H9 (cell line): ENCODE results near the gene ARSH. TPM values are rescaled to one million over a fixed set of nuclear protein-coding genes. Genes with fewer than 3 reads are reported as not detected.
A peak's percentile ranks its signal among the peaks of the same experiment; 100 is the strongest.
"Not testable (repeated sequence)": the region's sequence is repeated elsewhere in the genome, so short reads cannot be mapped to it uniquely, and the experiment has no call there.

Experiments used
- DNase-seq: peaks from one replicate; pipeline ENCODE4 v3.0.0-alpha.2; 2017
- H2AFZ ChIP-seq: one replicate; pipeline ENCODE4 v1.6.1; 2013; ENCODE audit warnings: mild to moderate bottlenecking, low read length, control low read depth, moderate library complexity
- H2AK5ac ChIP-seq: 2 replicates; pipeline ENCODE4 v1.6.1; 2013; ENCODE audit warnings: low read length, control low read depth, mixed read lengths; ENCODE audit not compliant: insufficient read length
- H2BK120ac ChIP-seq: one replicate; pipeline ENCODE4 v1.6.1; 2013; ENCODE audit warnings: low read depth, mild to moderate bottlenecking, low read length, control low read depth, inconsistent platforms; ENCODE audit not compliant: poor library complexity, severe bottlenecking
- H2BK12ac ChIP-seq: 2 replicates; pipeline ENCODE4 v1.6.1; 2013; ENCODE audit warnings: low read length, control low read depth, mixed read lengths, low read depth; ENCODE audit not compliant: insufficient read length
- H2BK15ac ChIP-seq: 2 replicates; pipeline ENCODE4 v1.6.1; 2013; ENCODE audit warnings: low read depth, low read length, control low read depth
- H2BK20ac ChIP-seq: one replicate; pipeline ENCODE4 v1.6.1; 2013; ENCODE audit warnings: low read depth, mild to moderate bottlenecking, low read length, control low read depth, inconsistent platforms; ENCODE audit not compliant: poor library complexity, severe bottlenecking
- H2BK5ac ChIP-seq: 2 replicates; pipeline ENCODE4 v1.6.1; 2013; ENCODE audit warnings: low read length, control low read depth, mixed read lengths; ENCODE audit not compliant: insufficient read length
- H3K14ac ChIP-seq: 2 replicates; pipeline ENCODE4 v1.6.1; 2013; ENCODE audit warnings: low read length, control low read depth; ENCODE audit not compliant: insufficient read depth
- H3K18ac ChIP-seq: 2 replicates; pipeline ENCODE4 v1.6.1; 2013; ENCODE audit warnings: low read depth, mild to moderate bottlenecking, mixed read lengths, low read length, control low read depth; ENCODE audit not compliant: insufficient read length
- H3K23ac ChIP-seq: 2 replicates; pipeline ENCODE4 v1.6.1; 2013; ENCODE audit warnings: low read length, control low read depth, mixed read lengths, low read depth; ENCODE audit not compliant: insufficient read length
- H3K23me2 ChIP-seq: 2 replicates; pipeline ENCODE4 v1.6.1; 2013; ENCODE audit warnings: low read depth, mild to moderate bottlenecking, mixed read lengths, low read length, control low read depth; ENCODE audit not compliant: insufficient read length, poor library complexity, severe bottlenecking
- H3K27ac ChIP-seq: 2 replicates; pipeline ENCODE4 v1.5.1; 2013; ENCODE audit warnings: low read length, control low read depth, mixed read lengths, low read depth; ENCODE audit not compliant: insufficient read length
- H3K27me3 ChIP-seq: 2 replicates; pipeline ENCODE4 v1.6.1; 2013; ENCODE audit warnings: low read length, control low read depth, inconsistent platforms; ENCODE audit not compliant: insufficient read depth
- H3K4ac ChIP-seq: 2 replicates; pipeline ENCODE4 v1.6.1; 2013; ENCODE audit warnings: low read depth, mild to moderate bottlenecking, control low read depth, inconsistent platforms, low read length, moderate library complexity
- H3K4me1 ChIP-seq: 2 replicates; pipeline ENCODE4 v1.6.1; 2013; ENCODE audit warnings: low read length, control low read depth, inconsistent platforms; ENCODE audit not compliant: insufficient read depth
- H3K4me2 ChIP-seq: 2 replicates; pipeline ENCODE4 v1.6.1; 2013; ENCODE audit warnings: low read length, control low read depth, mixed read lengths; ENCODE audit not compliant: insufficient read length, insufficient read depth
- H3K56ac ChIP-seq: 2 replicates; pipeline ENCODE4 v1.6.1; 2013; ENCODE audit warnings: low read depth, mild to moderate bottlenecking, mixed read lengths, low read length, control low read depth; ENCODE audit not compliant: insufficient read length
- H3K79me1 ChIP-seq: 2 replicates; pipeline ENCODE4 v1.6.1; 2013; ENCODE audit warnings: low read depth, mild to moderate bottlenecking, moderate library complexity, low read length, control low read depth, inconsistent platforms; ENCODE audit not compliant: insufficient read depth, poor library complexity, severe bottlenecking
- H3K79me2 ChIP-seq: 2 replicates; pipeline ENCODE4 v1.6.1; 2013; ENCODE audit warnings: low read length, control low read depth, inconsistent platforms; ENCODE audit not compliant: insufficient read depth
- H3K9ac ChIP-seq: 2 replicates; pipeline ENCODE4 v1.6.1; 2013; ENCODE audit warnings: low read length, control low read depth, mixed read lengths; ENCODE audit not compliant: insufficient read length; ENCODE audit errors: extremely low read depth
- H3K9me3 ChIP-seq: one replicate; pipeline ENCODE4 v1.6.1; 2013; ENCODE audit warnings: low read depth, low read length, inconsistent platforms; ENCODE audit not compliant: control insufficient read depth
- H3T11ph ChIP-seq: one replicate; pipeline ENCODE4 v1.6.1; 2013; ENCODE audit warnings: mild to moderate bottlenecking, low read length, control low read depth, inconsistent platforms
- H4K20me1 ChIP-seq: one replicate; pipeline ENCODE4 v1.6.1; 2013; ENCODE audit not compliant: control insufficient read depth, insufficient read length, insufficient read depth
- H4K5ac ChIP-seq: 2 replicates; pipeline ENCODE4 v1.6.1; 2013; ENCODE audit warnings: low read depth, mild to moderate bottlenecking, mixed read lengths, low read length, control low read depth; ENCODE audit not compliant: insufficient read length
- H4K8ac ChIP-seq: replicated peaks from 2 replicates; pipeline ENCODE4 v1.6.1; 2013; ENCODE audit warnings: low read length, control low read depth, mixed read lengths, low read depth; ENCODE audit not compliant: insufficient read length
- H4K91ac ChIP-seq: 2 replicates; pipeline ENCODE4 v1.6.1; 2013; ENCODE audit warnings: low read depth, mild to moderate bottlenecking, moderate library complexity, mixed read lengths, low read length, control low read depth; ENCODE audit not compliant: insufficient read length
- H3K27ac Mint-ChIP-seq, 3 experiments: 2 replicates in 2 of 3; 3 replicates in 1 of 3; pipeline ENCODE4 v1.8.0; 2020 to 2021; ENCODE audit warnings: mixed read lengths in 3 of 3, mild to moderate bottlenecking in 1 of 3, moderate library complexity in 1 of 3
- H3K27me3 Mint-ChIP-seq: 2 replicates; pipeline ENCODE4 v1.8.0; 2021; ENCODE audit warnings: low read depth, mild to moderate bottlenecking, moderate library complexity, mixed read lengths
- H3K36me3 Mint-ChIP-seq, 3 experiments: 2 replicates in 2 of 3; 3 replicates in 1 of 3; pipeline ENCODE4 v1.8.0; 2020 to 2021; ENCODE audit warnings: low read depth in 3 of 3, mixed read lengths in 3 of 3; ENCODE audit not compliant: insufficient read depth in 1 of 3
- H3K4me1 Mint-ChIP-seq, 2 experiments: 2 replicates each; pipeline ENCODE4 v1.8.0; 2020; ENCODE audit warnings: mixed read lengths in 2 of 2
- H3K4me3 Mint-ChIP-seq, 2 experiments: 2 replicates in 1 of 2; 3 replicates in 1 of 2; pipeline ENCODE4 v1.8.0; 2020 to 2021; ENCODE audit warnings: mild to moderate bottlenecking in 2 of 2, mixed read lengths in 2 of 2, moderate library complexity in 1 of 2
- H3K9me3 Mint-ChIP-seq, 2 experiments: 2 replicates in 1 of 2; 3 replicates in 1 of 2; pipeline ENCODE4 v1.8.0; 2020; ENCODE audit warnings: mild to moderate bottlenecking in 2 of 2, mixed read lengths in 2 of 2, moderate library complexity in 1 of 2
- WGBS: extraction: QIAGEN DNeasy Blood & Tissue Kit; methylation state at CpG from one replicate; pipeline ENCODE4 v1.1.7; 2013; ENCODE audit warnings: missing lambda C conversion rate, low lambda C conversion rate, mixed read lengths; ENCODE audit not compliant: insufficient read length; ENCODE audit errors: extremely low coverage; 5-methylcytosine and 5-hydroxymethylcytosine counted together
- total RNA-seq: library from RNA; stranded (reverse); gene quantifications from 2 replicates; pipeline ENCODE4 v1.2.1, GENCODE V29; 2021

ARSH gene
- total RNA-seq, 1 experiment from 2014 or later: not detected

GRCh38 chrX:2963992-2964794, 42.2 kb upstream of the ARSH start:
- peak overlapping the region; percentile 70 for H3K18ac ChIP-seq
- H3K4me2 ChIP-seq: peak overlapping the region; percentile 46
- not testable (repeated sequence) for H3T11ph ChIP-seq, H3K4me1 ChIP-seq, H3K23ac ChIP-seq, H3K27ac ChIP-seq, H4K91ac ChIP-seq, H3K27me3 ChIP-seq, H2BK15ac ChIP-seq, H3K9me3 Mint-ChIP-seq, H3K56ac ChIP-seq, H2AK5ac ChIP-seq, H4K8ac ChIP-seq, H3K4ac ChIP-seq, DNase-seq, H3K9me3 ChIP-seq, H2BK20ac ChIP-seq, H3K36me3 Mint-ChIP-seq, H4K5ac ChIP-seq, H3K79me2 ChIP-seq, H3K27me3 Mint-ChIP-seq, H4K20me1 ChIP-seq, H3K23me2 ChIP-seq, H3K79me1 ChIP-seq, H2BK120ac ChIP-seq, H2BK5ac ChIP-seq
- H2AFZ ChIP-seq: peak overlapping the region; percentile 77
- H3K14ac ChIP-seq: peak overlapping the region; percentile 85; the same call in 1 of the 2 replicates
- H3K9ac ChIP-seq: peak overlapping the region; percentile 19
- Mint-ChIP-seq H3K4me1 (peaks cover 62 to 65% of the 10 kb centered on the region in 2 experiments), H3K27ac (peak overlapping the region; percentile 62 to 94 (median 92); a peak in 6 of 7 replicates), H3K4me3 (peak overlapping the region; percentile 48 to 61)
- peak overlapping the region; percentile 10 for H2BK12ac ChIP-seq
- no CpG with 5 or more reads among the region's 16 CpGs for WGBS
